Stimulated activated CD4-positive, alpha-beta T cell treated with anti-CD3 and anti-CD28 coated beads, TNF-alpha, amount 100 ng/mL, for 1 hour (primary cell): Measurements from ENCODE around the gene SRPK2.

Experiments used
- DNase-seq, 3 donors: peaks; one replicate each; pipeline ENCODE4 v3.0.0-alpha.2; 2020; ENCODE audit warnings: low read depth in 3 of 3, low spot score in 1 of 3

SRPK2 gene

GRCh38 chr7:105149827-105150226, 238.9 kb downstream of the SRPK2 start:
- DNase-seq = no peak

DNA sequence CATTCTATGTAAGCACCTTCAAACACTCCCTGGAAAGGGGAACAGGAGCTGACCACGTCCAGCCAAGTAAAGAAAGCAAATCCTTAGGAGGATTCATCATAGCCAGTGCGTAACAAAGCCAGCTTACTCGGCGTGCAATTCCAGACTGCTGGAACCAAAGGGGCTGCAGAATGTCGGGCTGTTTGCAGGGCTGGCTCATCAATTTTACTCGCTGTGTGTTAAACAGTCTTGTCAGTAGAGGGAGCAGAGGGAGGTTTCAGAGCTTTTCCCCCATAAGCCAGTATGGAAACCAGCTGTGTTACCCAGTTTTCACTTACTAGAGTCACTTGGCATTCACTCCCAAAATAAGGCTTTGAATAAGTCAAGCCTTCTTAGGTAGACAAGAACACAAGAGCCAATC, 247.7 kb downstream of the SRPK2 start:
- no peak for DNase-seq

- DNase-seq = no peak
Measured at GRCh38 chr7:105139381-105139780, 249.3 kb downstream of the SRPK2 start.

- DNase-seq = no peak
Measured at GRCh38 chr7:105137898-105138297, 250.8 kb downstream of the SRPK2 start.

- DNase-seq = no peak
Measured at GRCh38 chr7:105136221-105136620, 252.5 kb downstream of the SRPK2 start.

GRCh38 chr7:105133986-105134655, 254.6 kb downstream of the SRPK2 start:
- DNase-seq = no peak

GRCh38 chr7:105133358-105133757, 255.4 kb downstream of the SRPK2 start:
- DNase-seq = no peak

DNA sequence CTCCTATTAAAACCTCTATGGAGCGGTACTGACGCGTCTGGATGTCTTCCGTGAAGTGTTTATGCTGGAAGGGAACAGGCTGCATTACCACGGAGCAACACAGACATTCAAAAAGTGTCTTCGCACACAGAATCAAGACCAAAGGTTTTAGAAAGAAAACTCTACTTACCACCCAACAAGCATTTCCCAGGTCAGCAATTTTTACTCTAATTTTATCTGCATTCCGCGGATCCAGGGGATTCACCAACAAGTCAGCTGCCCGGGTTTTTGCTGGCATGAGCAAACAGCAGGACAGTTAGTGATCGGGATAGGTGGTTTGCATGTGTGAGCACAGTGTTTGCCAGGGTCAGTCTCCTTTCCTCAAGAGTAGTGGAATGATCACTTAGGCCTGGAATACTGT, 255.9 kb downstream of the SRPK2 start:
- DNase-seq = no peak

DNA sequence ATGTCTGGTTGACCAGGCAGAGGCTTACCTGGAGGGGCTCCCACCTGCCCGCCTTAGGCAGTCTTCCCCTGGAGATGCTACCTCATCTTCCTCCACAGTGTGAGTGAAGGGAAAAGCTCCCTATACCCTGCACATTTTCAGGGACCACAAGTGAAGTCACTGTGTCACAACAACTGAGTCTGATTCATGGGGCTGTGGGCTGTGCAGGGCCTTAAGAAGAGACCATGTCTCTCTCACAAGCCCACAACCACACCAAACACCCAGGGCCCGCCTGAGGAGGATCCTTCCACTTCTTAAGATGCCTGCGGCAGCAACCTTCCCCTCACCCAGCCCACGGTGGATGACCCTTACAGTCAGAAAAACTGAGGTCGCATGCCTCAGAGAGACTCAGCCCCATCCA, 256.4 kb downstream of the SRPK2 start:
- no peak for DNase-seq

DNA sequence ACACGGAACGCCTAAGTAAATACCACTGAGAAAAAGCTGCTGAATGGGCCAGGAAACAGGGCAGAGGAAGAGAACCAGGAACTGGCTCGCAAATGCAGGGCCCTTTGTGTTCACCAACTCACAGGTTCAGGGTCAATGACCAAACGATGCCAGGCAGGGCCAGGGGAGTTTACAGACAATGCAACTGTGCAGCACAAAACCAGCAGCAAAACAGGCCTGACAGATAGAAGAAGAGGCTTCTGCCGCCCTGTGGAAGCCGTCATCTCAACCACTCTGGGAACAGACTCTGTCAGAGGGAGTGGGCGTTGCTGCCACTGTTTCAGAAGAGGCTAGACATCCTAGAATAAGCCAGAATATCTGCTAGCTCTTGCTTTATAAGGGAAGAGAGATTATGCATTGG, 256.8 kb downstream of the SRPK2 start:
- no peak for DNase-seq

- DNase-seq = no peak
Measured at GRCh38 chr7:105131033-105131656, 257.6 kb downstream of the SRPK2 start.

- no peak for DNase-seq
Measured at GRCh38 chr7:105130580-105130979, 258.1 kb downstream of the SRPK2 start.

DNA sequence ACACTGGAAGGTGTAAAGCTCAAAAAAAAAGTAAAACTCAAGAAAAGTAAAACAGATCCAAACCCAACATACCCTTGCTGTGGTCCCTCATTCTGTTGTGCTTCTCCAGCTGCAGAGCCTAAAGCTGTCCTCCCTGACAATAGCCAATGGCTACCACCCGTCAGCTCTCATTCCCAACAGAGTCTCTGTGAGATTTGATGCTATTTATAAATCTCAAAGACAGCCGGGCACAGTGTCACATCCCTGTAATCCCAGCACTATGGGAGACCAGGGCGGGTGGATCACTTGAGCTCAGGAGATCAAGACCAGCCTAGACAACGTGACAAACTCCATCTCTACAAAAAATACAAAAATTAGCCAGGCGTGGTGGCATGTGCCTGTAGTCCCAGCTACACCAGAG, 258.7 kb downstream of the SRPK2 start:
- DNase-seq = no peak

GRCh38 chr7:105127179-105127578, 261.5 kb downstream of the SRPK2 start:
- DNase-seq = no peak

DNA sequence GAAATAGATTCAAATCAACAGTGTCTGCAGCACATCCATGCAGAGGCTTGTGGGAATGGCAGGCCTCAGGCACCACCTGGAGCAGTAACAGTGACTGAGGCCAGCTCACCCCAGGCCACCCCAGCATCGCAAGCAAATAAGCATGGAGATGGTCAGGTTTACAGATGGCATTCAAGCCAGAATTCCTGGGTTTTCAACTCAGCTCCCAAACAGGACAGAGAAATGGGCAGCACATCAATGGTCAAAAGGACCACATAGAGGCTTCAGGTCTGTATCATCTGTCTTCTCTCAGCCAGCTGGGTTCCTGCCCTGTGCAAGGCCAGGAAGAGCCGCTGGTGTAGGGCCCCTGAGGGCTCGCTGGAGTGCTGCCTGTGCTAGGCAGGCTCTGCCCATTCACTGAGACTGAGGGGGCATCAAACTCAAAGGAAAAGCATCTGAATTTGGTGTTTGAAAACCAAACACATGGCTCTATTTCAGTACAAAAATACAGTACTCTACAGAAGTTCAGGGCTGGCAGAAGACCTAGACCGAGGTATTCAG, 262.2 kb downstream of the SRPK2 start:
- DNase-seq = no peak

- DNase-seq = no peak
Measured at GRCh38 chr7:105125745-105126144, 263.0 kb downstream of the SRPK2 start.

DNA sequence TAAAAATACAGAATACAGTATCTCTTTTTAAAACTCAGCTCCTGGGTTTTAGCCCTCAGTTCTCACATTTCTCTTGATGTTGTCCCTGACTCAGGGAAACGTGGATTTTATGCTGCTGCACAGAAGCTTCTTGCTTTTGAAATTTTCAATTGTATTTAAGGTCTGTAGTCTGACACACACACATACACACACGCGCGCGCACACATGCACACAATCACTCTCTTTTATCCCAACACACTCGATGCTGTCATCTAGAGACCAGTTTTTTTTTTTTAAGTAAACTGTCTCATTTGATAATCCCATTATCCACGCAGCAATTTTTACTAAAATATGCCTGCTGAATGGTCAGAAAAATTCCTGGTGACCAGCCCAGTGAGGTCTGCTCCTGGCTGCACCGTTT, 266.1 kb downstream of the SRPK2 start:
- no peak for DNase-seq

- DNase-seq = no peak
Measured at GRCh38 chr7:105118612-105119600, 269.8 kb downstream of the SRPK2 start.

GRCh38 chr7:105112440-105113418, 276.0 kb downstream of the SRPK2 start:
- DNase-seq = no peak

- DNase-seq = no peak
Measured at GRCh38 chr7:105107458-105107857, 281.3 kb downstream of the SRPK2 start.
